ENCODE measurements around the gene AUP1. TPM values are rescaled to one million over a fixed set of nuclear protein-coding genes. Genes with fewer than 3 reads are reported as not detected.

The AUP1 gene
- total RNA-seq, 6 experiments from 2014 or later, result 64.6 to 109 (median 80.4) TPM

DNA sequence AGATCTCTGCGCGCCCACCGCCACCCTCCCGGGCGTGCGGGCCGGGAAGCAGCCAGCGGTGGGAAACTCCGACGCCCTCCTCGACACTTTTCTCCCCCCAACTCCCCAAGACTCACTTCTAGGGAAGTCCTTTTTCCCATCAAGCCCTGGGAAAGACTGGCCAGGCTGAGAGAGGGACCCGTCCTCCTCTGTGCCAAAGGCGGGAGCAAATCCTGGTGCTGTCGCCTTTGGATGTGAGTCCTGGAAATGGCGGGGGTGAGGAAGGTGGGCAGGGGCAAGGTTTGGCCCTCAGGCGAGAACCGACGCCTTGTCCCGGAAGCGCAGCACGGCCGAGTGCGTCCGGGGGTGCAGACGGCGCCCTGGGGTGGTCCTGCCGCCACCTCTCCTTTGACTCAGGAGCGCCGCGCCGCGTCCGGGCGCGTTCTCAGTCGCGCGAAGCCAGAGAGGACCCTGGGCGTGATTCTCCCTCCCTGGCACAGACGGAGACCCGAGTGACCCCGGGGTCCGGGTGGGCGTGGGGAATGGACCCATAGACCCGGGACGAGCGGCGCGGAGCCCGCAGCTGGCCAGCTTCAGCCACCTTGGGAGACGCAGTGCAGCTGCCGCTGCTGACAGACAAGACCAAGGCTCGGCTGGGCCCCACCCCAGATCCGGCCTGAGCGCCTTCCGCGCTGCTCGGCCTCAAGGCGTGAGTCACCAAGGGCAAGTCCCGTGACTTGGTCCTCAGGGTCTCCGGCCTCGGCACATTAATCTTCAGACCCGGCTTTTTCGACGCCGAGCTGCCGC lies 26.6 kb downstream of the AUP1 start:
- no peaks in the 10 kb centered on the region for H3K27me3 ChIP-seq
- TF ChIP-seq, protein P1, sequence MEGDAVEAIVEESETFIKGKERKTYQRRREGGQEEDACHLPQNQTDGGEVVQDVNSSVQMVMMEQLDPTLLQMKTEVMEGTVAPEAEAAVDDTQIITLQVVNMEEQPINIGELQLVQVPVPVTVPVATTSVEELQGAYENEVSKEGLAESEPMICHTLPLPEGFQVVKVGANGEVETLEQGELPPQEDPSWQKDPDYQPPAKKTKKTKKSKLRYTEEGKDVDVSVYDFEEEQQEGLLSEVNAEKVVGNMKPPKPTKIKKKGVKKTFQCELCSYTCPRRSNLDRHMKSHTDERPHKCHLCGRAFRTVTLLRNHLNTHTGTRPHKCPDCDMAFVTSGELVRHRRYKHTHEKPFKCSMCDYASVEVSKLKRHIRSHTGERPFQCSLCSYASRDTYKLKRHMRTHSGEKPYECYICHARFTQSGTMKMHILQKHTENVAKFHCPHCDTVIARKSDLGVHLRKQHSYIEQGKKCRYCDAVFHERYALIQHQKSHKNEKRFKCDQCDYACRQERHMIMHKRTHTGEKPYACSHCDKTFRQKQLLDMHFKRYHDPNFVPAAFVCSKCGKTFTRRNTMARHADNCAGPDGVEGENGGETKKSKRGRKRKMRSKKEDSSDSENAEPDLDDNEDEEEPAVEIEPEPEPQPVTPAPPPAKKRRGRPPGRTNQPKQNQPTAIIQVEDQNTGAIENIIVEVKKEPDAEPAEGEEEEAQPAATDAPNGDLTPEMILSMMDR (IDR thresholded peaks at IDR 0.05), result peak in 3 of 4 donors; percentile 39 to 54 (median 44)
- peak; percentile 49 for TF ChIP-seq POLR2A (IDR thresholded peaks at IDR 0.05)
- H3K4me1 ChIP-seq, result peaks cover 0 to 64% (median 22%) of the 10 kb centered on the region in 4 donors
- peak; percentile 39 to 55 (median 44) for ATAC-seq
- H3K36me3 ChIP-seq, result no peaks in the 10 kb centered on the region
- peak overlapping the region; percentile 66 to 93 (median 93) for H3K27ac ChIP-seq
- H3K4me3 ChIP-seq, result peak overlapping the region; percentile 60 to 84 (median 82)
- no peaks in the 10 kb centered on the region for H3K9me3 ChIP-seq
- intact Hi-C loops (cut with DNase I), result no loop called here
- 0% methylated on average over 8 of the region's 67 CpGs for WGBS (ENCODE audit: insufficient coverage, low coverage, low lambda C conversion rate, missing lambda C conversion rate)
- peak; percentile 72 to 85 (median 80) for DNase-seq

DNA sequence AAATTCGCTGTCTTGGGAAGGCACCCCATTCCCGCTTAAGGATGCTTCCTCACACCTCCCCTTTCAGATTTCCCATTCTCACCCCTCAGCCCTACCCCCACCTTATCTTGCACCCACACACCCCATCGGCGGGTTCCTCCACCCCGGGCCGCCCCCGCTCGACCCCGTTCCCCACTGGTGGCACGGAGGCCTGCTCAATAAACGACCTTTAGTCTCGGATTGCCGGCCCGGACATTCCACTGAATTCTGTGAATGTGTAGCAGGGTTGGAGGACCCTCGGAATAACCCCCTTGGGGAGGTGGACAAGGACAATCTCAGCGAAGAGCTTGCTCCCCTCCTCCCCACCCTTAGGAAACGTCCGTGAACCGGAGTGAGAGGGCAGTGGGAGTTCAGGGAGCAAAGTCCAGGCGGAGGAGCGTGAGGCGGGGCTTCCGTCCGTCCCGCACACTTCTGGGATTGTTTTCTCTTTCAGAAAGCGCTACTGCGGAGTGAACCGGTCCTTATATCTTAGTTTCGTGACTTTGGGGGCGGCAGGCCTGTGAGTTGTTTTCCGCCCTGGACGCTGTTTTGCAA lies 27.3 kb downstream of the AUP1 start:
- TF ChIP-seq POLR2A (IDR thresholded peaks at IDR 0.05), result no peak
- TF ChIP-seq, protein P1 (IDR thresholded peaks at IDR 0.05), result no peak
- Histone ChIP-seq H3K27me3 (no peaks in the 10 kb centered on the region), H3K4me1 (peaks cover 0 to 71% (median 25%) of the 10 kb centered on the region in 4 donors), H3K27ac (peak overlapping the region; percentile 66 to 93 (median 93)), H3K4me3 (peak overlapping the region; percentile 60 to 84 (median 82)), H3K36me3 (no peaks in the 10 kb centered on the region), H3K9me3 (no peaks in the 10 kb centered on the region)
- ATAC-seq (peak; percentile 54 to 69 (median 60)), DNase-seq (peak; percentile 73 to 87 (median 85))
- intact Hi-C loops (cut with DNase I), result no loop called here
- WGBS (ENCODE audit: insufficient coverage, low coverage, low lambda C conversion rate, missing lambda C conversion rate), result 4% methylated on average over 20 of the region's 32 CpGs

DNA sequence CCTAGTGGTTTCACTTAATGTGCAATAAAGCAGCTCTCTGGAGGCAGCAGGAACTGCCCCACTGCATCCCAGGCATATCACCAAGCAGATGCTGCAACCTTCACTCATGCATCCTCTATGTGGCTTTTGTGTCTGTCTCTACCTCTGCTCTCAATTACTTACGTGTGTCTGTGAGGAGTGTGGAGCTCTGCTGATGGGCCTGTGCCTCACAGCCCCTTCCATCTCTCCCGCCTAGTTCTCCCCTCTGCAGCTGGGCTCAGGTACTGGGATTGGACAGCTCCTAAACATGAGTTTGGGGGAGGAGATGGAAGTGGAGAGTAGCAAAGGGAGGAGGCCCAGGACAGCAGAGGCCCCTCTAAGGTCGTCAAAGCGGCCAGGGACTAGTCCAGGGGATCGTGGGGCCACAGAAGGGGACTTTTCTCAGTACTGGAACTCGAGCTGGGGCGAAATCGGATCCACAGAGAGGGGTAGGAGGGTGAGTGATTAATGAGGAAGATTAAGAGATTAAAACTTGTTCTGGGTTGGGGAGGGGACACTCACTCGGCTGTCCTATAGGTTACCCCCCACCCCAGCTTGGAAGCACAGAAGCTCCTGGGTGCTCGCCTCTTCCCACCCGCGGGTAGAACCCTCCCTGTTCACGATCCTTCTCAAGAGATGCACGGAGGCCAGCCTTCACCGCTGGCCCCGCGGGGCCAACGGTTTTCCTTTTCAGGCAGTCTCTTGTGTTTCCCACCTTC lies 28.0 kb downstream of the AUP1 start:
- peak overlapping the region; percentile 60 to 84 (median 82) for H3K4me3 ChIP-seq
- intact Hi-C loops (cut with DNase I), result no loop called here
- H3K36me3 ChIP-seq, result no peaks in the 10 kb centered on the region
- no peak for TF ChIP-seq POLR2A (IDR thresholded peaks at IDR 0.05)
- TF ChIP-seq, protein P1 (IDR thresholded peaks at IDR 0.05), result no peak
- no peak for ATAC-seq
- peaks cover 0 to 75% (median 25%) of the 10 kb centered on the region in 4 donors for H3K4me1 ChIP-seq
- no peaks in the 10 kb centered on the region for H3K9me3 ChIP-seq
- H3K27ac ChIP-seq, result peak overlapping the region in 2 of 3 donors; percentile 93
- 39% methylated on average over 14 of the region's 18 CpGs for WGBS (ENCODE audit: insufficient coverage, low coverage, low lambda C conversion rate, missing lambda C conversion rate)
- no peaks in the 10 kb centered on the region for H3K27me3 ChIP-seq
- no peak for DNase-seq

DNA sequence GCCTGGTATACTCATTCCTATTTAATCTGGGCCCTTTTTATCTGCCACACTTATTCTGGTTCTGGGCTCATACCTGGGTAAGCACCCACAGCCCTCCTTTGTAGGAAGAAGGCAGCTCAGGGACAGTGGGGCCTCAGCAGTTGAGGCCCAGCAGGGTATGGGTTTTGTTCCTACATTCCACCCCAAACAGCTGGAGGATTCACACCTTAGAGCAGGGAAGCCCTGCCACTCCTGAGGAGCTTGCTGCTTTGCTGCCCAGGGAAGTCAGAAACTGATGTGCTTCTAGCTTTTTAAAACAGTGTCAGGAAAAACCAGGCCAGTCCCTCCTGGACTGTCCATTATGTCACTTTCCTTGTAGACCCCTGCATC lies 28.9 kb downstream of the AUP1 start:
- H3K4me1 ChIP-seq, result peaks cover 0 to 66% (median 20%) of the 10 kb centered on the region in 4 donors
- intact Hi-C loops (cut with DNase I), result no loop called here

More for the DNA sequence above, 28.9 kb downstream of the AUP1 start:
- no peaks in the 10 kb centered on the region for H3K9me3 ChIP-seq
- H3K27ac ChIP-seq, result no peak overlapping the region
- DNase-seq (no peak), ATAC-seq (no peak)
- TF ChIP-seq, protein P1 (IDR thresholded peaks at IDR 0.05), result no peak
- no peak for TF ChIP-seq POLR2A (IDR thresholded peaks at IDR 0.05)
- H3K27me3 ChIP-seq, result no peaks in the 10 kb centered on the region
- no peak overlapping the region for H3K4me3 ChIP-seq
- no peaks in the 10 kb centered on the region for H3K36me3 ChIP-seq
